Karpas-422 (cell line): Measurements from ENCODE around the gene ATG3. TPM values are rescaled to one million over a fixed set of nuclear protein-coding genes. Genes with fewer than 3 reads are reported as not detected.

Source experiments
- DNase-seq: peaks from one replicate; pipeline ENCODE4 v3.0.0-alpha.2; 2015
- H2AFZ ChIP-seq: fragments of 200-600 bp; sonication (generic); 2 replicates; pipeline ENCODE4 v1.6.1; 2014; ENCODE audit warnings: antibody characterized with exemption, low read length, mixed read lengths
- H3K27ac ChIP-seq: fragments of 200-600 bp; sonication (generic); 2 replicates; pipeline ENCODE4 v1.5.1; 2014; ENCODE audit warnings: mild to moderate bottlenecking, low read length, moderate library complexity
- H3K27me3 ChIP-seq: fragments of 200-600 bp; sonication (generic); 2 replicates; pipeline ENCODE4 v1.6.1; 2014; ENCODE audit warnings: low read length, mixed read lengths
- H3K36me3 ChIP-seq: fragments of 200-600 bp; sonication (generic); 2 replicates; pipeline ENCODE4 v1.6.1; 2014; ENCODE audit warnings: low read length, mixed read lengths; ENCODE audit not compliant: insufficient read depth
- H3K4me1 ChIP-seq: fragments of 200-600 bp; sonication (generic); 2 replicates; pipeline ENCODE4 v1.6.1; 2014; ENCODE audit warnings: mild to moderate bottlenecking, low read length, mixed read lengths
- H3K4me2 ChIP-seq: fragments of 200-600 bp; sonication (generic); 2 replicates; pipeline ENCODE4 v1.6.1; 2014; ENCODE audit warnings: low read length, low read depth, mild to moderate bottlenecking; ENCODE audit not compliant: poor library complexity, severe bottlenecking
- H3K4me3 ChIP-seq: fragments of 200-600 bp; sonication (generic); 2 replicates; pipeline ENCODE4 v1.5.1; 2014; ENCODE audit warnings: mild to moderate bottlenecking, antibody characterized with exemption, low read length, mixed read lengths
- H3K79me2 ChIP-seq: fragments of 200-600 bp; sonication (generic); 2 replicates; pipeline ENCODE4 v1.6.1; 2014; ENCODE audit warnings: mild to moderate bottlenecking, low read length, mixed read lengths
- H3K9ac ChIP-seq: fragments of 200-600 bp; sonication (generic); 2 replicates; pipeline ENCODE4 v1.6.0; 2014; ENCODE audit warnings: low read length
- H3K9me2 ChIP-seq: fragments of 200-600 bp; sonication (generic), shearing (Covaris generic); replicated peaks from 2 replicates; pipeline ENCODE4 v1.6.0; 2014; ENCODE audit warnings: mild to moderate bottlenecking, low read length, moderate library complexity; ENCODE audit not compliant: insufficient read depth
- H3K9me3 ChIP-seq: fragments of 300-700, 200-600 bp; sonication (generic); 2 replicates; pipeline ENCODE4 v1.6.1; 2014; ENCODE audit warnings: low read length, mixed read lengths
- H4K20me1 ChIP-seq: fragments of 200-600 bp; sonication (generic); 2 replicates; pipeline ENCODE4 v1.6.1; 2014; ENCODE audit warnings: mild to moderate bottlenecking, antibody characterized with exemption, low read length, low read depth; ENCODE audit not compliant: insufficient read depth
- total RNA-seq: library from RNA; depleted of rRNA; stranded (reverse); fragments of >200 nt; shearing (Covaris generic); gene quantifications from 2 replicates; pipeline ENCODE4 v1.2.3, GENCODE V29; 2014; ENCODE audit warnings: low replicate concordance; rRNA removed

Gene ATG3
- total RNA-seq, 1 experiment from 2014 or later = 102 TPM

- H3K9me3 ChIP-seq = no peaks in the 10 kb centered on the region
- H3K9me2 ChIP-seq = no peaks in the 10 kb centered on the region
- H3K4me3 ChIP-seq = no peak overlapping the region
- H3K27ac ChIP-seq = no peak overlapping the region
- no peak for DNase-seq
- no peak overlapping the region for H3K9ac ChIP-seq
- no peaks in the 10 kb centered on the region for H3K4me1 ChIP-seq
- H4K20me1 ChIP-seq = no peaks in the 10 kb centered on the region
- no peaks in the 10 kb centered on the region for H3K79me2 ChIP-seq
- H3K27me3 ChIP-seq = no peaks in the 10 kb centered on the region
- H3K4me2 ChIP-seq = no peak overlapping the region
- H2AFZ ChIP-seq = no peak overlapping the region
- no peaks in the 10 kb centered on the region for H3K36me3 ChIP-seq
Measured at GRCh38 chr3:112491373-112491772, 70.4 kb downstream of the ATG3 start.

- no peak overlapping the region for H3K9ac ChIP-seq
- no peak overlapping the region for H2AFZ ChIP-seq
- H3K27ac ChIP-seq = no peak overlapping the region
- H3K27me3 ChIP-seq = no peaks in the 10 kb centered on the region
- no peaks in the 10 kb centered on the region for H3K9me2 ChIP-seq
- H3K4me3 ChIP-seq = no peak overlapping the region
- H3K4me2 ChIP-seq = no peak overlapping the region
- no peak for DNase-seq
- no peaks in the 10 kb centered on the region for H3K9me3 ChIP-seq
- no peaks in the 10 kb centered on the region for H3K4me1 ChIP-seq
- H4K20me1 ChIP-seq = no peaks in the 10 kb centered on the region
- no peaks in the 10 kb centered on the region for H3K36me3 ChIP-seq
- no peaks in the 10 kb centered on the region for H3K79me2 ChIP-seq
Measured at GRCh38 chr3:112489674-112490479, 71.9 kb downstream of the ATG3 start.

- Histone ChIP-seq H3K79me2 (no peaks in the 10 kb centered on the region), H3K36me3 (no peaks in the 10 kb centered on the region), H3K9me3 (no peaks in the 10 kb centered on the region), H3K4me1 (no peaks in the 10 kb centered on the region), H4K20me1 (no peaks in the 10 kb centered on the region), H3K4me3 (no peak overlapping the region), H3K4me2 (no peak overlapping the region), H3K9ac (no peak overlapping the region), H3K27ac (no peak overlapping the region), H3K27me3 (no peaks in the 10 kb centered on the region), H3K9me2 (no peaks in the 10 kb centered on the region), H2AFZ (no peak overlapping the region)
- no peak for DNase-seq
Measured at GRCh38 chr3:112486811-112487505, 74.8 kb downstream of the ATG3 start.

- no peaks in the 10 kb centered on the region for H3K4me1 ChIP-seq
Measured at GRCh38 chr3:112484352-112484751, 77.4 kb downstream of the ATG3 start.

GRCh38 chr3:112482675-112483074 lies 79.1 kb downstream of the ATG3 start:
- Histone ChIP-seq H3K27me3 (no peaks in the 10 kb centered on the region), H3K4me3 (no peak overlapping the region), H3K4me2 (no peak overlapping the region), H3K27ac (no peak overlapping the region), H3K4me1 (no peaks in the 10 kb centered on the region), H3K9me2 (no peaks in the 10 kb centered on the region), H3K36me3 (no peaks in the 10 kb centered on the region), H4K20me1 (no peaks in the 10 kb centered on the region), H3K79me2 (no peaks in the 10 kb centered on the region), H3K9ac (no peak overlapping the region), H3K9me3 (no peaks in the 10 kb centered on the region), H2AFZ (no peak overlapping the region)
- DNase-seq = no peak

More at GRCh38 chr3:112484352-112484751, 77.4 kb downstream of the ATG3 start:
- H3K9ac ChIP-seq = no peak overlapping the region
- no peaks in the 10 kb centered on the region for H3K9me2 ChIP-seq
- H3K4me3 ChIP-seq = no peak overlapping the region
- H3K9me3 ChIP-seq = no peaks in the 10 kb centered on the region
- H3K4me2 ChIP-seq = no peak overlapping the region
- no peaks in the 10 kb centered on the region for H3K36me3 ChIP-seq
- no peaks in the 10 kb centered on the region for H3K27me3 ChIP-seq
- no peak overlapping the region for H3K27ac ChIP-seq
- no peak for DNase-seq
- H4K20me1 ChIP-seq = no peaks in the 10 kb centered on the region
- no peaks in the 10 kb centered on the region for H3K79me2 ChIP-seq
- no peak overlapping the region for H2AFZ ChIP-seq

Other genes with a start within 250 kb of the ATG3 start
- not detected in 2 replicates for gene CD200, start 228.8 kb downstream of the ATG3 start, total RNA-seq
- gene BTLA, start 62.5 kb downstream of the ATG3 start, total RNA-seq = not detected in 2 replicates
- gene SLC35A5, start 83 bp upstream of the ATG3 start, total RNA-seq = 17.1 and 87.4 TPM in 2 replicates
- gene CCDC80, start 79.2 kb upstream of the ATG3 start, total RNA-seq = 0.11 TPM in 1 of 2 replicates, not detected in the other